Glomerular visceral epithelial cell (primary cell): Measurements from ENCODE around the gene ABHD14A.

Experiments
- DNase-seq: peaks from one replicate; pipeline ENCODE4 v3.0.0-alpha.2; 2016; ENCODE audit errors: extremely low spot score

The ABHD14A gene

DNA sequence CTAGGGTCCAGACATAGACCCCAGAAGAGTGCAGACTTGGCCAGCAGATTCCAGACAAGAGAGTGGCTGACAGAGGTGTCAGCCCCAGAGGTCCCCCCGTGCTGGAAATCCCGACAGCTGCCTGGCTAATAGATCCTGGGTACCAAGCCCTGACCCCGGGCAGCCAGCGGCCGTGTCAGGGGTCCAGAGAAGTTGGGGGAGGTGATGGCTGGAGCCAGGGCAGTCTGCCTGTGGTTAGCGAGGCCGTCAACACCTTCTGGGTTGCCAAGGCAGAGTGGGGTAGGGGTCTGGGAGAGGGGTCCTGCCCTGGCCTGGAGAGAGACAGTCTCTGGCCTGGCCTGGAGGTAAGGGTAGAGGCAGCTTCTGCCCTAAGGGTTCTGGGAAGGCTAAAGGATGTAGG, 45.9 kb downstream of the ABHD14A start:
- DNase-seq, result no peak

DNA sequence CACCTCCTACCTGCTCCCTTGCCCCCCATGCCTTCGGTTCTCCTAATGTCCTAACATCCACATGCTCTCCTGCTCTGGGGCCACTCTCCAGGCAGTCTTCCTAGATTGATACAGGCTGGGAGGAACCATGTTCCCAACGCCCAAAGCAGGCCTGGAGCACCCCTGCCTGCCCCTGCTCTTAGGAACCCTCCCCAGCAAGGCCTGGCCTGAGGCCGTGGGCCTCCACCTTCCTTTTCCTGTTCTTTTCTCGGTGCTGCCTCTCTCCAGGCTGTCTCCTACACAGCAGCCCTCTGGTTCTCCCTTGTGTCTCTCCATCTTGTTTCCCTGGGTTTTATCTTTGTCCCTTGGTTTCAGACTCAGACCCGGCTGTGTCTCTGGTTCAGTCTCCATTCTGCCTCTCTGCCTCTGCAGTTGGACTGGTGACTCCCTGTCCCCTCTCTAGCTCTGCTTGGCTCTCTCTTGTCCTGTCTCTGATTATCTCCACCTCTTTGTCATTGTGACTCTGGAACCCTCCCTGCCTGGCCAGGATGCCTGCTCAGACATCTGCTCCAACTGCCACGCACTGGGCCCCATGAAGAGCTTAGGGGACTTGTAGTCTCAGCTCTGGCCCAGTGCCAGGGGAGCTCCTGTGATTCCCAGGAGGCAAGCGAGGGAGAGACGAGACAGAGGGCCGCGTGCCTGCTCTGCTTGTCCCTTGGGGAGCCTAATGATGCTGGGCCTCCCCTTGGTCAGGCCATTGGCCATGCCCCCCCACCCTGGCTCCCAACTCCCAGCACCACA, 46.8 kb downstream of the ABHD14A start:
- DNase-seq, result no peak

GRCh38 chr3:52022323-52023100, 47.6 kb downstream of the ABHD14A start:
- DNase-seq, result no peak

DNA sequence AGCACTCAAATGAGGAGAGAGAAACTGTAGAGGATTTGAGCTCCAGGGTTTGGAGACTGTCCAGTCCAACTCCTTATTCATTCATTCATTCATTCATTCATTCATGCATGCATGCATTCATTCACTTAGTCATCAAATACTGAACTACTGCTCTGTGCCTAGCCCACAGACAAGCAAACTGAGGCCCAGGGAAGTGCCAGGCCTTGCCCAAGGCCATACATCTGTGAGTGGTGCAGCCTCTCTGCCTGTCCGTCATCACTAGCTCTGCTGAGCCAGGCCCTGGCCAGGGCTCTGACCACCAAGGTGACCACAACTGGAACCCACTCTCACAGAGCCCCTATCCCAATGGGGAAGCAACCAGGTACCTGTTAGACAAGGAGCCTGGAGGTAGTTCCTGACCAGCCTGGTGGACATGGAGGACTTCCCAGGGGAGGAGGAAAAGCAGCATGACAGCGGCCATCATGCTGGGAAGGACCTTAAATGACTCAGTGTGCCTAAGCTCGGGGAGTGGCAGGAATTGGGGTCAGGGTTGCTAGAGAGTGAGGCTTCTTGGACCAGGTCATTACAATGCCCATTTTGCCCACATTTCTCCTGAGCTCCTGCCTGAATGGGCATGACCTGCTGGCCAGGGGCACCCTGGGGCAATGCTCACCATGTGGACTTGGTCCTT, 48.4 kb downstream of the ABHD14A start:
- DNase-seq, result no peak

DNA sequence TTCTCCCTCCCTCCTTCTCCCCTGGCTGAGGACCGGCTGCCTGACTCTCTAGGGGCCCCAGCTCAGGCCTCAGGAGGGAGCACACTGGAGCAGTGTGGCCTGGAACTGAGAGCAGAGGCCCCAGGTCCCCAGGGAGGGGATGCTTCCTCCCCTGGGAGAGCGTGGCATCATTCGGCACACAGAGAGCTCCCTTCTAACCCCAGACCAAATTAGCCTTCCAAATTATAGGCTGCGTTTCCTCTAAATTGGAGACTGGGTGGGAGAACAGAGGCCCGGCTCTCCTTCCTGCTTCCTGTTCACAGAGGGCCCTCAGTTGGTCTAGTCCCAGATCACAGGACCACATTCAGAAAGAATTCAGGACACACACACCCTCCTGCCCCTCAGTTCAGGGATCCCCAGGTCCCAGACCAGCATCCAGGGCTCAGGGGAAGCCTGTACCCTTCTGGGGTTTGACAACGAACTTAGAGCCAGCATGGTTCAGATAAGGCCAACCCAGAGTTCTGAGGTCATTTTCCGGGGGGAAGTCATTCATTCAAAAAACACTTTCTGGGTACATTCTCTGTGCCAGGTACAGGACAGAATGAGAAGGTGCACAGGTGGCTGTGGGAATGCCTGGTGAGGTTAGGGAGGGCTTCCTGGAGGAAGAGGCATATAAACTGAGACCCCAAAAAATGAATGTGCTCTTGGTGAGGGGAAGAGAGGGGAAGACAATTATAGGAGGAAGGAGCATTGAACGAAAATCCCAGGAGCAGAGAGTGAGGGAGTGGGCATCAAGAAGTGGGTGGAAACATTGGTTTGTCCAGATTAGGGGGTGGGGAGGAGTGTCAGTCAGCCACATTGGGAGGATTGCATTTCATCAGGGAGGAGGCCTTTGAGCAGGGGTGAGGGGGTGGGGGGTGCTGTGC, 49.2 kb downstream of the ABHD14A start:
- no peak for DNase-seq

DNA sequence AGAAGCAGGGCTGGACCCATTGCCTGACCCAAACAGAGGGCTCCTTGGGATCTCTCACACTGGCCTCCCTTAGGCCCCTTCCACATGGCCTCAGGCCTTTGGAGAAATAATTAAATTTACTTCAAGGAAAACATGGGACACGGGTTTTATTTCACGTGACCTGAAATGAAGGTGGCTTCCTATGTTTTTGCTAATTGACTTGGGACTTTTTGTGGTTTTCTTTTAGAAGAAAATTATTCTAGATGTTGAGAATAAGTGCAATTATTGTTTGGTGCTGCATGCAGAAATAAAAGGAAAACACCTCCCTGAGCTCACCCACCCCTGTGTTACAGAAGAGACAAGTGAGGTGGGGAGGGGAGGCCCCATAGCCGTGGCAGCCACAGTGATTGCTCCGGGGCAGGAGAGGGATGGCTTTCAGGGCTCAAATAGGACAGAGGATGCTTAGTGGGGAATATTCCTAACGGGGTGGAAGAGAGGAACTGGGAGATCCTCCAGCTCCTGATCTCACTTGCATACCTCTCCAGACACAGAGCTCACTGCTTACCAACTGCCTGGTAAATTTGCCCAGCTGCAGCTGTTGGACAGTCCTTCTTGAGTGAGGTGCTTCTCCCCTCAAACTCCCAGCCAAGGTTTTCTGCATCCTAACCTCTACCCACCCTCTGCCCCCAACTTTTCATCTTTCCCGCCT, 50.0 kb downstream of the ABHD14A start:
- DNase-seq, result no peak

DNA sequence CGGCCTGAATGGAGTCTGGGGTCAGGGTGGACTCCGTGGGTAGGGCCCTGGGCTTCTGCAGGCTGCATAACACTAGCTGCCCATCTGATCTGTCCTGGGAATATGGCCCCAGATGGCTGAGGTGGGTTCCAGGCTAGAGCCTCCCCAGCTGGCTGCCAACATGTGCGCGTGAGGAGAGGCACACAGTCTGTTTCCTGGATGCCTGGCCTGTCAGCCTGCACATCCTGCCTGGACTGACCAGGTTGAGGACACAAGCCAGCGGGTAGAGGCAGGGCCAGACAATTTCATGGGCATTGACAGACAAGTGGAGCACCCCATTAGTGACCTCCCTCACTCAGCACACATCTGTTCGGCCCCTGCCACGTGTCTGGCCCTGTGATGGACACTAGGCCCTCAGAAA, 50.6 kb downstream of the ABHD14A start:
- no peak for DNase-seq

DNA sequence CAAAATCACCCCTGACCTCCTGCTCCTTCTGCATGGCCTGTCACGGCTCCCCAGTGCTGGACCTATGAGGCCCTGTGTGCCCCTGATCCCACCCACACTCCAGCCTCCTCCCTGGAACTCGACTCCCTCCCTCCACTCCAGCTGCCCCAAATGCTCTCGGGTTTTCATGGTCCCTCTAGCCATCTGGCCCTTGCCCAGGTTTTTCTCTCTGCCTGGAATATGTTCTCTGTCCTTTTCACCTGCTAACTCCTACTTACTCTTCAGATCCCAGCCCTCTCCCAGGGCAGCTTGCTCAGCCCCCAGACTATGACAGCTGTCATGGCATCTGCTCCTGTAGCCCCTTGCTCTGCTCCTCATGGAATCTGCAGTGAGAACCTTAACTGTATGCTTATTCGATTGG, 51.2 kb downstream of the ABHD14A start:
- DNase-seq, result no peak

GRCh38 chr3:52028572-52028971, 53.7 kb downstream of the ABHD14A start:
- no peak for DNase-seq

DNA sequence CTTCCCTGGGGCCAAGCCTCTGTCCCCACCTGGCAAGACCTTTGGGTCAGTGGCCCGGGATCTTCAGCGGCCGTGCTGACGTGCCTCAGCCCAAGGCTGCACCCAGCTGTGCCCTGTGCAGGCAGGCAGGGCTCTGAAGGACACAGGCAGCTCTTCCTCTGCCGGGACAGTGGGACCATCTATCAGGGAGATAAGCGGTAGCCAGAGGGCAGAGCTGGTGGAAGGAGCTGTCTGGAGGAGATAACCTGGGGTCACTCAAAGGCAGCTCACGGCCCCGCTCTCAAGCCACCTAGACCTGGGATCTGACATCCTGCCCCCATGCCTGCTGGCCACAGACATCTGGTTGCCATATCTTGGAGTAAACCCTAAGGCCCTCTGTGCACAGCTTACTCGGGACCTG, 54.2 kb downstream of the ABHD14A start:
- no peak for DNase-seq

GRCh38 chr3:52029535-52029934, 54.7 kb downstream of the ABHD14A start:
- no peak for DNase-seq
